ENCODE data around the gene QKI. TPM values are rescaled to one million over a fixed set of nuclear protein-coding genes. Genes with fewer than 3 reads are reported as not detected.
A peak's percentile ranks its signal among the peaks of the same experiment; 100 is the strongest.

Gene QKI
- total and polyA plus RNA-seq, 10 of the 15 experiments (the other 5 are each of a cell fraction or from before 2014, with no cell fraction given), result 4.7 to 72.5 (median 38.9) TPM

- Histone ChIP-seq H3K27ac (ENCODE audit: control insufficient read depth, insufficient read depth) (no peak overlapping the region), H3K4me2 (ENCODE audit: control insufficient read depth, insufficient read depth) (no peak overlapping the region), H3K4me3 (no peak overlapping the region), H3K79me2 (ENCODE audit: control insufficient read depth, insufficient read depth, low read length) (no peaks in the 10 kb centered on the region), H2AFZ (ENCODE audit: control insufficient read depth, low read depth, low read length) (no peak overlapping the region), H3K9ac (ENCODE audit: control insufficient read depth, insufficient read depth, low read length) (no peak overlapping the region), H3K27me3 (replicated peaks in 1 of 2; ENCODE audit: control insufficient read depth in 2 of 2, insufficient read depth in 2 of 2, low read length in 1 of 2) (no peaks in the 10 kb centered on the region), H4K20me1 (ENCODE audit: control insufficient read depth, insufficient read depth) (no peaks in the 10 kb centered on the region), H3K9me3 (replicated peaks; ENCODE audit: control insufficient read depth, insufficient read depth, low read length) (peaks cover 2% of the 10 kb centered on the region; the same call in 1 of the 3 replicates), H3K36me3 (ENCODE audit: control insufficient read depth in 2 of 2, insufficient read depth in 2 of 2, low read length in 1 of 2) (no peaks in the 10 kb centered on the region), H3K4me1 (ENCODE audit: control insufficient read depth, insufficient read depth, low read length) (no peaks in the 10 kb centered on the region; the same call in 1 of the 2 replicates)
- RAD21 ChIA-PET (ENCODE audit: unreplicated experiment), result no interaction called here
- CTCF ChIA-PET, result no interaction called here
- 87% methylated on average over 8 of the region's 8 CpGs for whole genome bisulfite sequencing (ENCODE audit: insufficient coverage, insufficient replicate concordance, low lambda C conversion rate, missing lambda C conversion rate)
- DNase-seq (ENCODE audit: low read depth, low spot score), result no peak
- TF ChIP-seq BCL3 (IDR thresholded peaks at IDR 0.05; ENCODE audit: borderline replicate concordance, insufficient read depth, low read depth, low read length, poor library complexity, severe bottlenecking), result peak; percentile 61
- TF ChIP-seq MYC (IDR thresholded peaks at IDR 0.05; ENCODE audit: insufficient read depth, insufficient read length, insufficient replicate concordance, low read length, severe bottlenecking), result no peak
- FAIRE-seq, result no peak
- intact Hi-C loops (cut with micrococcal nuclease; ENCODE audit: unreplicated experiment), result no loop called here
- ATAC-seq, result no peak
- in situ Hi-C loops (cut with MboI), result no loop called here
- SMC1A ChIA-PET (ENCODE audit: uncharacterized antibody, unreplicated experiment), result no interaction called here
- BruUV-seq (replicated peaks), result no TSS peak
- POLR2A ChIA-PET, result no interaction called here
Observed at GRCh38 chr6:163626073-163626867, 211.8 kb downstream of the QKI start.
